Heart left ventricle (tissue), 13 donors: ENCODE results near the gene ZNF223.

Experiments used
- CTCF ChIP-seq, 12 donors: fragments of 200-600 bp; sonication (generic) in 4 of 12; IDR thresholded peaks; one replicate each; pipeline versions ENCODE4 v1.5.0 to v1.8.0; 2018 to 2022; ENCODE audit warnings: antibody characterized with exemption in 12 of 12, mild to moderate bottlenecking in 5 of 12
- POLR2A ChIP-seq, 2 donors: fragments of 450-650 bp; IDR thresholded peaks; one replicate each; pipeline ENCODE4 v1.6.1; 2017; ENCODE audit warnings: antibody characterized with exemption in 2 of 2, mild to moderate bottlenecking in 2 of 2, moderate library complexity in 2 of 2
- donor health status: ischemic (EF 13 %, LVEDD 7.1; RV severe dilation, severe dysfunction).
- donor health status: DM: no; HTN: yes; CAD: no.
- donor health status: DM: no; HTN: no; CAD: no.
- donor health status: ischemic (EF 25% LVEDD 6.9; RV normal size, moderate dysfunction).
- donor health status: ischemic (EF 25% LVEDD 5.7; RV mildly dilated, moderate dysfunction).
- donor health status: ischemic (EF 35%, LVEDD 5.7; RV mildly dilated, moderate dysfunction).
- donor health status: nonischemic (EF 11% LVEDD 7.7; RV severe dilation, severe dysfunction).
- donor health status: DM: yes; HTN: yes; CAD: no.
- donor health status: PGD.
- donor health status: ischemic (EF 29% LVEDD 5.4; RV normal size, mild dysfunction).
- donor health status: nonischemic (EF 23%, LVEDD 6.1; RV moderate dilation, normal function).

DNA sequence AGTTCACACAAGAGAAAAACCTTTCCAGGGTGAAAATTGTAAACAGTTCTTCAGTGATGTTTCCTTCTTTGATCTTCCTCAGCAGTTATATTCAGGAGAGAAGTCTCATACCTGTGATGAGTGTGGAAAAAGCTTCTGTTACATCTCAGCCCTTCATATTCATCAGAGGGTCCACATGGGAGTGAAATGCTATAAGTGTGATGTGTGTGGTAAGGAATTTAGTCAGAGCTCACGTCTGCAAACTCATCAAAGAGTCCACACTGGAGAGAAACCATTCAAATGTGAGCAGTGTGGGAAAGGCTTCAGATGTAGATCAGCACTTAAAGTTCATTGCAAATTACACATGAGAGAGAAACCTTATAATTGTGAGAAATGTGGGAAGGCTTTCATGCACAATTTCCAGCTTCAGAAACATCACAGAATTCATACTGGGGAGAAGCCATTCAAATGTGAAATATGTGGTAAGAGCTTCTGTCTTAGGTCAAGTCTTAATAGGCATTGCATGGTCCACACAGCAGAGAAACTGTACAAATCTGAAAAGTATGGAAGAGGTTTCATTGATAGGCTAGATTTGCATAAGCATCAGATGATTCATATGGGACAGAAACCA is 19.7 kb upstream of the ZNF223 start:
- TF ChIP-seq CTCF (IDR thresholded peaks at IDR 0.05) (no peak), POLR2A (IDR thresholded peaks at IDR 0.05) (no peak)
